HEK293T (cell line): ENCODE data around the gene FNDC1.

Experiments used
- FOXA1 ChIP-seq: fragments of 450-650 bp; IDR thresholded peaks from 2 replicates; pipeline ENCODE4 v1.6.1; 2016; ENCODE audit warnings: mild to moderate bottlenecking
- HDGF ChIP-seq: fragments of 450-650 bp; IDR thresholded peaks from 2 replicates; pipeline ENCODE4 v1.6.1; 2017; ENCODE audit warnings: antibody characterized with exemption, borderline replicate concordance
- L3MBTL2 ChIP-seq: fragments of 450-650 bp; conservative IDR thresholded peaks from 2 replicates; pipeline ENCODE4 v1.6.1; 2016; ENCODE audit warnings: mild to moderate bottlenecking
- LEF1 ChIP-seq: fragments of 450-650 bp; IDR thresholded peaks from 2 replicates; pipeline ENCODE4 v1.6.1; 2017; ENCODE audit warnings: mild to moderate bottlenecking, borderline replicate concordance
- TARDBP ChIP-seq: fragments of 450-650 bp; IDR thresholded peaks from 2 replicates; pipeline ENCODE4 v1.6.1; 2016

- TF ChIP-seq LEF1: no peak
- no peak for TF ChIP-seq L3MBTL2
- TF ChIP-seq TARDBP: no peak
- no peak for TF ChIP-seq FOXA1
- TF ChIP-seq HDGF: no peak
These were observed 148.2 kb downstream of the FNDC1 start for GRCh38 chr6:159317430-159317829.
